HepG2 (cell line): ENCODE results near the gene DELE1. TPM values are rescaled to one million over a fixed set of nuclear protein-coding genes. Genes with fewer than 3 reads are reported as not detected.

Experiments
- ATAC-seq: fragments of 200-7000 bp; cut with Tn5 transposase; 3 replicates; pipeline ENCODE4 v1.9.1; 2020; ENCODE audit warnings: mild to moderate bottlenecking, moderate library complexity
- BruUV-seq: library from RNA; stranded (reverse); fragments of 400-500 nt; replicated peaks from 2 replicates; lab custom pipeline; 2021; lab: Mats Ljungman, UMichigan
- CTCF ChIA-PET: fragments of 300-600 bp; formaldehyde crosslinking; extraction: SDS; loops from one replicate; lab custom pipeline; 2021; ENCODE audit warnings: low total read pairs, inconsistent platforms, low intra/inter-chr PET ratio; lab: Yijun Ruan, JAX
- POLR2A ChIA-PET: fragments of 350-600 bp; sonication (Branson Sonifier 250); formaldehyde crosslinking; loops from one replicate; lab custom pipeline; 2020; ENCODE audit warnings: antibody characterized with exemption, inconsistent platforms; lab: Yijun Ruan, JAX
- DNase-seq: peaks from one replicate; pipeline ENCODE4 v3.0.0-alpha.2; 2015; ENCODE audit warnings: low spot score
- FAIRE-seq: peaks from 3 replicates; lab custom pipeline; 2011; peaks lifted over from hg19 to GRCh38; lab: Jason Lieb, UNC
- H2AFZ ChIP-seq: one replicate; pipeline ENCODE4 v1.6.1; 2011; ENCODE audit warnings: low read length, inconsistent platforms
- H3K27ac ChIP-seq: fragments of 300-600 bp; 3 replicates; pipeline ENCODE4 v1.8.0; 2011; ENCODE audit warnings: mixed run types, mild to moderate bottlenecking, mixed read lengths, low read length, inconsistent platforms; ENCODE audit not compliant: insufficient read depth; ENCODE audit errors: extremely low read length
- H3K27me3 ChIP-seq, 2 experiments: fragments of 200-600 bp in 1 of 2; 2 replicates in 1 of 2; 3 replicates in 1 of 2; pipeline versions ENCODE4 v1.6.0 to v1.8.0; 2011; ENCODE audit warnings: low read length in 2 of 2, mild to moderate bottlenecking in 2 of 2, moderate library complexity in 2 of 2, inconsistent platforms in 1 of 2; ENCODE audit not compliant: insufficient read depth in 2 of 2, control insufficient read depth in 1 of 2
- H3K36me3 ChIP-seq, 2 experiments: fragments of 200-600 bp in 1 of 2; replicated peaks in 1 of 2; 2 replicates in 1 of 2; 3 replicates in 1 of 2; pipeline versions ENCODE4 v1.5.1 to v1.8.0; 2011; ENCODE audit warnings: low read length in 2 of 2, inconsistent platforms in 1 of 2; ENCODE audit not compliant: insufficient read depth in 2 of 2, control insufficient read depth in 1 of 2
- H3K4me1 ChIP-seq: 2 replicates; pipeline ENCODE4 v1.5.1; 2012; ENCODE audit warnings: low read length, inconsistent platforms; ENCODE audit not compliant: insufficient read depth
- H3K4me2 ChIP-seq: 2 replicates; pipeline ENCODE4 v1.6.0; 2011; ENCODE audit warnings: low read depth, low read length, inconsistent platforms
- H3K4me3 ChIP-seq, 3 experiments: fragments of 200-600 bp in 1 of 3; sonication (generic), shearing (Covaris generic) in 1 of 3; replicated peaks in 1 of 3; 2 replicates each; pipeline ENCODE4 v1.5.1; 2011 to 2016; ENCODE audit warnings: low read length in 3 of 3, inconsistent platforms in 2 of 3, low read depth in 2 of 3, mild to moderate bottlenecking in 2 of 3, control low read depth in 1 of 3, mixed read lengths in 1 of 3; ENCODE audit not compliant: insufficient read depth in 1 of 3
- H3K79me2 ChIP-seq: one replicate; pipeline ENCODE4 v1.6.1; 2011; ENCODE audit warnings: low read length, inconsistent platforms; ENCODE audit not compliant: insufficient read depth
- H3K9ac ChIP-seq: 2 replicates; pipeline ENCODE4 v1.6.0; 2011; ENCODE audit warnings: mild to moderate bottlenecking, low read depth, low read length, inconsistent platforms; ENCODE audit not compliant: insufficient read depth
- H3K9me3 ChIP-seq: 2 replicates; pipeline ENCODE4 v1.5.1; 2012; ENCODE audit warnings: mild to moderate bottlenecking, low read length
- H4K20me1 ChIP-seq: 2 replicates; pipeline ENCODE4 v1.6.0; 2011; ENCODE audit warnings: inconsistent platforms, mild to moderate bottlenecking, low read length, moderate library complexity; ENCODE audit not compliant: insufficient read depth
- ARNT2 ChIP-seq: sonication (generic); formaldehyde crosslinking; IDR thresholded peaks from 2 replicates; pipeline ENCODE4 v1.8.0; 2022; ENCODE audit warnings: mild to moderate bottlenecking, low read depth, missing genetic modification reagents, moderate library complexity
- ELF1 ChIP-seq: sonication (generic); formaldehyde crosslinking; IDR thresholded peaks from 2 replicates; pipeline ENCODE4 v1.4.0; 2020; ENCODE audit warnings: missing genetic modification reagents
- GABPB1 ChIP-seq: IDR thresholded peaks from 2 replicates; pipeline ENCODE4 v1.6.1; 2016; ENCODE audit warnings: mild to moderate bottlenecking, missing genetic modification reagents, moderate library complexity, missing compliant biosample characterization
- GATAD1 ChIP-seq: IDR thresholded peaks from 2 replicates; pipeline ENCODE4 v1.6.1; 2016; ENCODE audit warnings: missing genetic modification reagents, missing compliant biosample characterization
- JUN ChIP-seq: sonication (generic); formaldehyde crosslinking; IDR thresholded peaks from 2 replicates; pipeline ENCODE4 v1.4.0; 2020; ENCODE audit warnings: mild to moderate bottlenecking, missing genetic modification reagents
- KLF15 ChIP-seq: sonication (generic); formaldehyde crosslinking; IDR thresholded peaks from 2 replicates; pipeline ENCODE4 v1.8.1; 2023; ENCODE audit warnings: borderline replicate concordance, mild to moderate bottlenecking, inconsistent platforms, missing genetic modification reagents, mixed read lengths
- NCOA2 ChIP-seq: sonication (generic); formaldehyde crosslinking; IDR thresholded peaks from 2 replicates; pipeline ENCODE4 v1.8.0; 2022; ENCODE audit warnings: inconsistent platforms
- NFKB2 ChIP-seq: sonication (generic); formaldehyde crosslinking; IDR thresholded peaks from 2 replicates; pipeline ENCODE4 v1.4.0; 2020; ENCODE audit warnings: missing genetic modification reagents, borderline replicate concordance
- REXO4 ChIP-seq: sonication (generic); formaldehyde crosslinking; IDR thresholded peaks from 2 replicates; pipeline ENCODE4 v1.8.0; 2022; ENCODE audit warnings: missing genetic modification reagents, mild to moderate bottlenecking, borderline replicate concordance
- ZBTB8A ChIP-seq: sonication (generic); formaldehyde crosslinking; IDR thresholded peaks from 2 replicates; pipeline ENCODE4 v1.4.0; 2020; ENCODE audit warnings: mild to moderate bottlenecking, low read depth, missing genetic modification reagents, borderline replicate concordance
- WGBS: methylation state at CpG from one replicate; pipeline ENCODE4 v1.1.6; 2017; ENCODE audit warnings: low lambda C conversion rate; 5-methylcytosine and 5-hydroxymethylcytosine counted together
- in situ Hi-C: cut with HindIII; loops from 2 replicates; pipeline ENCODE4 v1.10.0; 2017; ENCODE audit warnings: low pct_unique_long_range_greater_than_20kb; ENCODE audit not compliant: extremely low pct_ligation_motif_present
- intact Hi-C: fragments of 100-400 bp; cut with micrococcal nuclease; formaldehyde crosslinking; loops from one replicate; pipeline ENCODE4 v1.10.0; 2022; ENCODE audit not compliant: unreplicated experiment
- polyA plus RNA-seq, 8 experiments: library from polyadenylated mRNA; depleted of rRNA in 3 of 8; stranded (reverse) in 7 of 8; unstranded in 1 of 8; fragments of >200 nt; fragmentation: Illumina TruSeq in 4 of 8; extraction: Trizol in 4 of 8; gene quantifications; 2 replicates each; pipeline versions ENCODE4 v1.2.1 to v1.2.3, GENCODE V29; 2011 to 2016; ENCODE audit warnings: low read depth in 4 of 8, missing spikeins in 1 of 8, mixed read lengths in 1 of 8; ENCODE audit not compliant: insufficient read depth in 1 of 8
- total RNA-seq, 5 experiments: library from RNA; depleted of rRNA; stranded (reverse); fragments of >200 nt; fragmentation: Illumina TruSeq; extraction: Trizol; gene quantifications; 2 replicates each; pipeline ENCODE4 v1.2.3, GENCODE V29; 2016; ENCODE audit warnings: low read depth in 1 of 5
- TF ChIP-seq, protein P1 (sequence below): sonication (generic); formaldehyde crosslinking; IDR thresholded peaks from 2 replicates; pipeline ENCODE4 v1.5.0; 2020; ENCODE audit warnings: mild to moderate bottlenecking, missing genetic modification reagents, moderate library complexity
- TF ChIP-seq, protein P2 (sequence below): sonication (generic); formaldehyde crosslinking; IDR thresholded peaks from 2 replicates; pipeline ENCODE4 v1.4.0; 2020; ENCODE audit warnings: mild to moderate bottlenecking, missing genetic modification reagents, borderline replicate concordance
- TF ChIP-seq, protein P3 (sequence below): IDR thresholded peaks from 2 replicates; pipeline ENCODE4 v1.6.1; 2018; ENCODE audit warnings: missing genetic modification reagents, mild to moderate bottlenecking, missing compliant biosample characterization
- TF ChIP-seq, protein P4 (sequence below): IDR thresholded peaks from 2 replicates; pipeline ENCODE4 v1.6.1; 2016; ENCODE audit warnings: mild to moderate bottlenecking

Gene DELE1
- total and polyA plus RNA-seq, 2 of the 13 experiments (the other 11 are each of a cell fraction or from before 2014, with no cell fraction given): 57.5 to 90.3 TPM

DNA sequence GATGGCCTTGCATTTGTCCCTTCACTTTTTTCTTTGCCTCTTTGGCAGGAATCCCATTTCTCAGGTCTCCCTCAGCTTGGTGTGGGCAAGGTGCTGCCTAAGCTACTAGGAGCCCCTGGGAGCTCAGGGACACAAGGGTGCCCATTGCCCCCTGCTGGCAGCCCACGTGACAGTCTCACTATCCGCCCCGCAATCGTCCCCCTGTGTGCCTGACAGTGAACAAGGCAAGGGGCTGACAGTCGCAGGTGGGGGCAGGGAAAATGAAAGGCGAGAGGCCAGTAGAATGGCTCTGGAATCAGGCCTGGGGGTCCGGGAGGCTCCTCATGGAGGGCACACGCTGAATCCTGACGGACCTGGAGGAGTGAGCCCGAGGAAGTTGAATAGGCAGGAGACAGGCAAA lies 36.3 kb downstream of the DELE1 start (continued):
- TF ChIP-seq, protein P1, sequence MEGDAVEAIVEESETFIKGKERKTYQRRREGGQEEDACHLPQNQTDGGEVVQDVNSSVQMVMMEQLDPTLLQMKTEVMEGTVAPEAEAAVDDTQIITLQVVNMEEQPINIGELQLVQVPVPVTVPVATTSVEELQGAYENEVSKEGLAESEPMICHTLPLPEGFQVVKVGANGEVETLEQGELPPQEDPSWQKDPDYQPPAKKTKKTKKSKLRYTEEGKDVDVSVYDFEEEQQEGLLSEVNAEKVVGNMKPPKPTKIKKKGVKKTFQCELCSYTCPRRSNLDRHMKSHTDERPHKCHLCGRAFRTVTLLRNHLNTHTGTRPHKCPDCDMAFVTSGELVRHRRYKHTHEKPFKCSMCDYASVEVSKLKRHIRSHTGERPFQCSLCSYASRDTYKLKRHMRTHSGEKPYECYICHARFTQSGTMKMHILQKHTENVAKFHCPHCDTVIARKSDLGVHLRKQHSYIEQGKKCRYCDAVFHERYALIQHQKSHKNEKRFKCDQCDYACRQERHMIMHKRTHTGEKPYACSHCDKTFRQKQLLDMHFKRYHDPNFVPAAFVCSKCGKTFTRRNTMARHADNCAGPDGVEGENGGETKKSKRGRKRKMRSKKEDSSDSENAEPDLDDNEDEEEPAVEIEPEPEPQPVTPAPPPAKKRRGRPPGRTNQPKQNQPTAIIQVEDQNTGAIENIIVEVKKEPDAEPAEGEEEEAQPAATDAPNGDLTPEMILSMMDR (CRISPR knock-in tag): peak; percentile 56
- TF ChIP-seq REXO4 (CRISPR knock-in tag) (no peak), NFKB2 (CRISPR knock-in tag) (no peak), KLF15 (CRISPR knock-in tag) (no peak), ZBTB8A (CRISPR knock-in tag) (no peak)
- TF ChIP-seq, protein P2, sequence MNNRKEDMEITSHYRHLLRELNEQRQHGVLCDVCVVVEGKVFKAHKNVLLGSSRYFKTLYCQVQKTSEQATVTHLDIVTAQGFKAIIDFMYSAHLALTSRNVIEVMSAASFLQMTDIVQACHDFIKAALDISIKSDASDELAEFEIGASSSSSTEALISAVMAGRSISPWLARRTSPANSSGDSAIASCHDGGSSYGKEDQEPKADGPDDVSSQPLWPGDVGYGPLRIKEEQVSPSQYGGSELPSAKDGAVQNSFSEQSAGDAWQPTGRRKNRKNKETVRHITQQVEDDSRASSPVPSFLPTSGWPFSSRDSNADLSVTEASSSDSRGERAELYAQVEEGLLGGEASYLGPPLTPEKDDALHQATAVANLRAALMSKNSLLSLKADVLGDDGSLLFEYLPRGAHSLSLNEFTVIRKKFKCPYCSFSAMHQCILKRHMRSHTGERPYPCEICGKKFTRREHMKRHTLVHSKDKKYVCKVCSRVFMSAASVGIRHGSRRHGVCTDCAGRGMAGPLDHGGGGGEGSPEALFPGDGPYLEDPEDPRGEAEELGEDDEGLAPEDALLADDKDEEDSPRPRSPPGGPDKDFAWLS: no peak

DNA sequence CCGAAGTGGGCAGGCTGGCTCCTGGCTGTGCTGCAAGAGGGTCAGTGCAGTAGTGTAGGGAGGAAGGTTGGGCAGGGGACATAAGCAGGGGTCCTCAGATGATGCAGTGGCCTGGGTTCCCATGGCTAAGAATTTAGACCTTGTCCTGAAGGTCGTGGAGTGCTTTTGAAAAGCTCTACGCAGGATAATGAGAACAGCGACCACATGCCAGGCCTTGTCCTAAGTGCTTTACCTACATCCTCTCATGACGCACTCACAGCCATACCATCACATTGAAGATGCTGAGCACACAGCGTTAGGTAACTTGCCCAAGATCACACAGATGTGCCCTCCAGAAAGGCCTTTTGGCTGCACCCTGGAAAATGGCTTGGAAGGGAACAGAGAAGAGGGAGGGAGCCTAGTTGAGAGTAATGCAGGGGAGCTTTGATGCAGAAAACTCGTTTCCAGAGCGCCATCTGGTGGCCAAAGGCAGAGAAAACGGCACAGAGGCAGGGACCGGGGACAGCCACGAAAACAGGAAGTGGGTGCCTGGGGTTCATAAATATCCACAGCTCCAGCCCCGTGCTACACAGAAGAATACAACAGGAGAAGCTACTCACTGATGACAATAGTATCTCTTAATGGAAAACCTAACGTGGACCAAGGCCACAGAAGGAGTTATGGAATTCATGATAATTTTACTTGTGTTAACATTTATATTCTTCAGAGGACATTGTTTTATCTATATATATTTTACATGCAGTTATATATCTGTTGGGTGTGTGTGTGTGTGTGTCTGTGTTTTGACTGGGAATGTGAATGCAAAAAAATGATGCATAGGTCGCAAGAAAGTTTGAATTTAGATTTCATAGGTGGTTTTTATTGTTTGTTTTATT lies 37.0 kb downstream of the DELE1 start:
- H4K20me1 ChIP-seq: no peaks in the 10 kb centered on the region
- CTCF ChIA-PET: interaction anchor here (1.0 to 2.8 kb wide), 8 partner anchors 12 to 296 kb away, joined by 3 to 30 read pairs (median 4); no protein-coding TSS in a partner anchor
- H3K9me3 ChIP-seq: no peaks in the 10 kb centered on the region
- H3K9ac ChIP-seq: peak overlapping the region; percentile 18
- peak overlapping the region; percentile 58 for H2AFZ ChIP-seq
- no peaks in the 10 kb centered on the region for H3K79me2 ChIP-seq
- POLR2A ChIA-PET: interaction anchor here (0.6 to 2.9 kb wide), 8 partner anchors 8 to 269 kb away, joined by 3 to 12 read pairs (median 4); partner anchors contain the start of genes DELE1 and RNF14
- H3K4me3 ChIP-seq: peak overlapping the region in 1 of 3 experiments; percentile 44; a peak in 3 of 6 replicates
- FAIRE-seq (peak; percentile 69), ATAC-seq (peak; percentile 91), DNase-seq (peak; percentile 79)
- H3K4me2 ChIP-seq: peak overlapping the region; percentile 79
- H3K27me3 ChIP-seq: peaks cover 0 to 28% of the 10 kb centered on the region in 2 experiments; a peak in 4 of 5 replicates
- H3K4me1 ChIP-seq: peaks cover 27% of the 10 kb centered on the region
- intact Hi-C loops: loop anchor here (1.0 to 5.0 kb wide), 4 partner anchors 33 to 268 kb away; no protein-coding TSS in a partner anchor
- BruUV-seq: TSS peak; percentile 56
- 16% methylated on average over 14 of the region's 14 CpGs for WGBS
- no peak overlapping the region for H3K27ac ChIP-seq
- no peaks in the 10 kb centered on the region for H3K36me3 ChIP-seq
- in situ Hi-C loops: no loop called here
- TF ChIP-seq, protein P3, sequence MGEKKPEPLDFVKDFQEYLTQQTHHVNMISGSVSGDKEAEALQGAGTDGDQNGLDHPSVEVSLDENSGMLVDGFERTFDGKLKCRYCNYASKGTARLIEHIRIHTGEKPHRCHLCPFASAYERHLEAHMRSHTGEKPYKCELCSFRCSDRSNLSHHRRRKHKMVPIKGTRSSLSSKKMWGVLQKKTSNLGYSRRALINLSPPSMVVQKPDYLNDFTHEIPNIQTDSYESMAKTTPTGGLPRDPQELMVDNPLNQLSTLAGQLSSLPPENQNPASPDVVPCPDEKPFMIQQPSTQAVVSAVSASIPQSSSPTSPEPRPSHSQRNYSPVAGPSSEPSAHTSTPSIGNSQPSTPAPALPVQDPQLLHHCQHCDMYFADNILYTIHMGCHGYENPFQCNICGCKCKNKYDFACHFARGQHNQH (CRISPR knock-in tag): 0 out of 2 replicates have a peak, but pooled peaks have one; percentile 41
- TF ChIP-seq NCOA2 (CRISPR knock-in tag) (no peak), GABPB1 (CRISPR knock-in tag) (peak; percentile 50; the same call in 1 of the 2 replicates), JUN (peak; percentile 43; the same call in 1 of the 2 replicates), ELF1 (CRISPR knock-in tag) (peak; percentile 88), GATAD1 (CRISPR knock-in tag) (0 out of 2 replicates have a peak, but pooled peaks have one; percentile 13), ARNT2 (0 out of 2 replicates have a peak, but pooled peaks have one; percentile 34)
- TF ChIP-seq, protein P4, sequence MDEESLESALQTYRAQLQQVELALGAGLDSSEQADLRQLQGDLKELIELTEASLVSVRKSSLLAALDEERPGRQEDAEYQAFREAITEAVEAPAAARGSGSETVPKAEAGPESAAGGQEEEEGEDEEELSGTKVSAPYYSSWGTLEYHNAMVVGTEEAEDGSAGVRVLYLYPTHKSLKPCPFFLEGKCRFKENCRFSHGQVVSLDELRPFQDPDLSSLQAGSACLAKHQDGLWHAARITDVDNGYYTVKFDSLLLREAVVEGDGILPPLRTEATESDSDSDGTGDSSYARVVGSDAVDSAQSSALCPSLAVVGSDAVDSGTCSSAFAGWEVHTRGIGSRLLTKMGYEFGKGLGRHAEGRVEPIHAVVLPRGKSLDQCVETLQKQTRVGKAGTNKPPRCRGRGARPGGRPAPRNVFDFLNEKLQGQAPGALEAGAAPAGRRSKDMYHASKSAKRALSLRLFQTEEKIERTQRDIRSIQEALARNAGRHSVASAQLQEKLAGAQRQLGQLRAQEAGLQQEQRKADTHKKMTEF (CRISPR knock-in tag): no peak
